IMR-90 (cell line): ENCODE measurements around the gene CALD1.

Experiments used
- CTCF ChIP-seq: conservative IDR thresholded peaks from 2 replicates; pipeline ENCODE4 v1.5.1; 2012; ENCODE audit warnings: mild to moderate bottlenecking, low read depth, low read length, improper control_type of control experiment
- FOS ChIP-seq: fragments of 150-350 bp; IDR thresholded peaks from 2 replicates; pipeline ENCODE4 v1.6.1; 2016; ENCODE audit warnings: low read depth, low read length
- POLR2A ChIP-seq: IDR thresholded peaks from 2 replicates; pipeline ENCODE4 v1.6.1; 2012; ENCODE audit warnings: mild to moderate bottlenecking, low read depth, low read length
- RFX5 ChIP-seq: IDR thresholded peaks from 2 replicates; pipeline ENCODE4 v1.8.0; 2012; ENCODE audit warnings: low read depth, mild to moderate bottlenecking, low read length, moderate library complexity
- USF2 ChIP-seq: fragments of 150-350 bp; IDR thresholded peaks from 2 replicates; pipeline ENCODE4 v1.6.1; 2017; ENCODE audit warnings: mild to moderate bottlenecking, antibody characterized with exemption, low read length, low read depth

GRCh38 chr7:134811765-134812164 lies 32.3 kb downstream of the CALD1 start:
- no peak for TF ChIP-seq CTCF
- TF ChIP-seq POLR2A: no peak
- TF ChIP-seq FOS: no peak
- no peak for TF ChIP-seq USF2
- no peak for TF ChIP-seq RFX5
